Osteocyte (in vitro differentiated cells): ENCODE data around the gene BIN1. TPM values are rescaled to one million over a fixed set of nuclear protein-coding genes. Genes with fewer than 3 reads are reported as not detected.

ENCODE experiments used
- DNase-seq: peaks from one replicate; pipeline ENCODE4 v3.0.0; 2021; ENCODE audit warnings: mixed read lengths; ENCODE audit not compliant: unreplicated experiment; ENCODE audit errors: extremely low spot score
- H3K27ac Mint-ChIP-seq: one replicate; pipeline ENCODE4 v1.8.0; 2021; ENCODE audit warnings: mild to moderate bottlenecking, mixed read lengths; ENCODE audit not compliant: unreplicated experiment
- H3K27me3 Mint-ChIP-seq: one replicate; pipeline ENCODE4 v1.8.0; 2021; ENCODE audit warnings: mixed read lengths; ENCODE audit not compliant: unreplicated experiment
- H3K36me3 Mint-ChIP-seq: one replicate; pipeline ENCODE4 v1.8.0; 2021; ENCODE audit warnings: mixed read lengths; ENCODE audit not compliant: unreplicated experiment
- H3K4me1 Mint-ChIP-seq: one replicate; pipeline ENCODE4 v1.8.0; 2021; ENCODE audit warnings: mixed read lengths; ENCODE audit not compliant: unreplicated experiment
- H3K4me3 Mint-ChIP-seq: one replicate; pipeline ENCODE4 v1.8.0; 2021; ENCODE audit warnings: mild to moderate bottlenecking, moderate library complexity, mixed read lengths; ENCODE audit not compliant: unreplicated experiment
- H3K9me3 Mint-ChIP-seq: one replicate; pipeline ENCODE4 v1.8.0; 2021; ENCODE audit warnings: mixed read lengths; ENCODE audit not compliant: unreplicated experiment
- CTCF ChIP-seq: fragments of 200-600 bp; sonication (generic); IDR thresholded peaks from 2 replicates; pipeline ENCODE4 v1.5.0; 2021; ENCODE audit warnings: antibody characterized with exemption, mild to moderate bottlenecking, moderate library complexity
- total RNA-seq: library from RNA; stranded (reverse); gene quantifications from 2 replicates; pipeline ENCODE4 v1.2.1, GENCODE V29; 2021

Gene BIN1
- total RNA-seq, 1 donor from 2014 or later: 101 TPM

- Mint-ChIP-seq H3K9me3 (no peaks in the 10 kb centered on the region), H3K4me1 (peaks cover 77% of the 10 kb centered on the region), H3K36me3 (no peaks in the 10 kb centered on the region), H3K27me3 (no peaks in the 10 kb centered on the region), H3K4me3 (no peak overlapping the region), H3K27ac (peak overlapping the region; percentile 50)
- no peak for TF ChIP-seq CTCF
- DNase-seq: no peak
Measured at GRCh38 chr2:127080226-127080937, 26.6 kb downstream of the BIN1 start.

- no peak overlapping the region for H3K4me3 Mint-ChIP-seq
- no peaks in the 10 kb centered on the region for H3K36me3 Mint-ChIP-seq
- peaks cover 74% of the 10 kb centered on the region for H3K4me1 Mint-ChIP-seq
- H3K27me3 Mint-ChIP-seq: no peaks in the 10 kb centered on the region
- peak overlapping the region; percentile 17 for H3K27ac Mint-ChIP-seq
- no peak for TF ChIP-seq CTCF
- DNase-seq: no peak
- H3K9me3 Mint-ChIP-seq: no peaks in the 10 kb centered on the region
Measured at GRCh38 chr2:127079358-127079920, 27.5 kb downstream of the BIN1 start.

GRCh38 chr2:127078666-127079270 lies 28.2 kb downstream of the BIN1 start:
- DNase-seq: no peak
- peaks cover 73% of the 10 kb centered on the region for H3K4me1 Mint-ChIP-seq
- H3K36me3 Mint-ChIP-seq: peaks cover 1% of the 10 kb centered on the region
- no peaks in the 10 kb centered on the region for H3K9me3 Mint-ChIP-seq
- no peak overlapping the region for H3K4me3 Mint-ChIP-seq
- no peaks in the 10 kb centered on the region for H3K27me3 Mint-ChIP-seq
- TF ChIP-seq CTCF: peak; percentile 11
- peak overlapping the region; percentile 17 for H3K27ac Mint-ChIP-seq

GRCh38 chr2:127078028-127078427 lies 28.9 kb downstream of the BIN1 start:
- peak overlapping the region; percentile 40 for H3K27ac Mint-ChIP-seq
- no peak for DNase-seq

More at GRCh38 chr2:127078028-127078427, 28.9 kb downstream of the BIN1 start:
- Mint-ChIP-seq H3K27me3 (no peaks in the 10 kb centered on the region), H3K4me1 (peaks cover 70% of the 10 kb centered on the region), H3K4me3 (peak overlapping the region; percentile 12), H3K36me3 (peaks cover 1% of the 10 kb centered on the region), H3K9me3 (no peaks in the 10 kb centered on the region)
- TF ChIP-seq CTCF: no peak
